HUES64 (cell line): ENCODE data around the gene NIPBL.
"Not testable (repeated sequence)": the region's sequence is repeated elsewhere in the genome, so short reads cannot be mapped to it uniquely, and the experiment has no call there.

Experiments used
- H3K27ac ChIP-seq: 2 replicates; pipeline ENCODE4 v1.7.0; 2013; ENCODE audit warnings: low read depth, low read length, inconsistent platforms
- H3K27me3 ChIP-seq: 2 replicates; pipeline ENCODE4 v1.6.1; 2013; ENCODE audit warnings: mild to moderate bottlenecking, low read length; ENCODE audit not compliant: insufficient read depth
- H3K36me3 ChIP-seq: 2 replicates; pipeline ENCODE4 v1.6.1; 2013; ENCODE audit warnings: mild to moderate bottlenecking, low read length; ENCODE audit not compliant: insufficient read depth
- H3K4me1 ChIP-seq: 2 replicates; pipeline ENCODE4 v1.6.1; 2013; ENCODE audit warnings: mild to moderate bottlenecking, low read length, moderate library complexity; ENCODE audit not compliant: insufficient read depth
- H3K4me3 ChIP-seq: 2 replicates; pipeline ENCODE4 v1.5.1; 2013; ENCODE audit warnings: mild to moderate bottlenecking, low read length, moderate library complexity
- H3K9ac ChIP-seq: 2 replicates; pipeline ENCODE4 v1.6.1; 2013; ENCODE audit warnings: mild to moderate bottlenecking, low read depth, low read length
- H3K9me3 ChIP-seq: 2 replicates; pipeline ENCODE4 v1.6.1; 2013; ENCODE audit warnings: low read depth, low read length; ENCODE audit not compliant: insufficient read depth
- WGBS: fragments of 150-250, 120-280 bp; methylation state at CpG from one replicate; pipeline ENCODE4 v1.1.7; 2013; ENCODE audit warnings: missing lambda C conversion rate; 5-methylcytosine and 5-hydroxymethylcytosine counted together

Gene NIPBL

DNA sequence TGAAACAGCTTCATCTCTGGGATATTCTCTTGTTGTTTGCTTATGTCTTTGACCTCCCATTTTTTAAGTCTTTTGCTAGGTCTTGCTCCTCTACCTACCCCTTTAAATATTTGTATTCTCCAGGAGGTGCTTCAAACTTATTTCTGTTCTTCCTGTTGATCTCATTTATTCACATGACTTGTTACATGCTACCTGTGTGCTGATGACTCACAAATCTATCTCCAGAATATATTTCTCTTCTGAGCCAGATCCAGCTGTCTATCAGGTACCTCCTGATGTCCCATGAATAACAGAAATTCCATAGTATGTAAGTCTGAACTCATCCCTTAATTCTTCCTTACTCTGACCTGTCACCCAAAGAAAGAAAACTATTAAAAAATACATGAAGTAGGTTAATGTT lies 11.0 kb downstream of the NIPBL start:
- Histone ChIP-seq H3K4me1 (no peaks in the 10 kb centered on the region; the same call in 1 of the 2 replicates), H3K27me3 (no peaks in the 10 kb centered on the region), H3K27ac (no peak overlapping the region), H3K4me3 (no peak overlapping the region), H3K9me3 (no peaks in the 10 kb centered on the region), H3K36me3 (no peaks in the 10 kb centered on the region), H3K9ac (no peak overlapping the region)

GRCh38 chr5:36888303-36888702 lies 11.7 kb downstream of the NIPBL start:
- no peak overlapping the region for H3K9ac ChIP-seq
- H3K4me3 ChIP-seq = no peak overlapping the region
- no peaks in the 10 kb centered on the region for H3K27me3 ChIP-seq
- H3K9me3 ChIP-seq = no peaks in the 10 kb centered on the region
- H3K27ac ChIP-seq = no peak overlapping the region
- no peaks in the 10 kb centered on the region for H3K36me3 ChIP-seq
- H3K4me1 ChIP-seq = no peaks in the 10 kb centered on the region; the same call in 1 of the 2 replicates

DNA sequence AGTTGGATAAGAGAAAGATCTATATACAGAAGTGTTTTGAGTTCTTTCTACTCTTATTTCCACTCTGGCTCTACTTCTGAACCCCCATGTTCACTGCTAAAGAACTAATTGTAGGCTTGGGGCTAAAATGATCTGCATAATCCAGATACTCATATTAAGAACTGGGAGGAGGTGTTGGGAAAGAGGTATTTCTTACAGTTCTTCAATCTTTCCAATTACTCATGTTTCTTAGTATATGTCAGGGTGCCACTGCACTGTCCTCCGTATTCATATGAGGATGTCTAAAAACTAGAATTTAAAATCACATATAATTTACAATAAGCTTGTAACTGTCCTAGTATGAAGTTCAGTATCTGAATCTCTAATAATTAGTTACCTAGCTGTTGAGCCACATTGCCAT lies 12.7 kb downstream of the NIPBL start:
- Histone ChIP-seq H3K27ac (no peak overlapping the region), H3K4me3 (no peak overlapping the region), H3K27me3 (no peaks in the 10 kb centered on the region), H3K9me3 (no peaks in the 10 kb centered on the region), H3K4me1 (no peaks in the 10 kb centered on the region), H3K36me3 (no peaks in the 10 kb centered on the region), H3K9ac (no peak overlapping the region)
- no CpG with 5 or more reads among the region's 1 CpG for WGBS

GRCh38 chr5:36891266-36891665 lies 14.7 kb downstream of the NIPBL start:
- H3K9me3 ChIP-seq = no peaks in the 10 kb centered on the region
- no peak overlapping the region for H3K27ac ChIP-seq
- no peak overlapping the region for H3K9ac ChIP-seq
- no peaks in the 10 kb centered on the region for H3K27me3 ChIP-seq
- H3K4me3 ChIP-seq = no peak overlapping the region
- H3K4me1 ChIP-seq = no peaks in the 10 kb centered on the region
- 96% methylated on average over 1 of the region's 1 CpG for WGBS
- H3K36me3 ChIP-seq = no peaks in the 10 kb centered on the region

DNA sequence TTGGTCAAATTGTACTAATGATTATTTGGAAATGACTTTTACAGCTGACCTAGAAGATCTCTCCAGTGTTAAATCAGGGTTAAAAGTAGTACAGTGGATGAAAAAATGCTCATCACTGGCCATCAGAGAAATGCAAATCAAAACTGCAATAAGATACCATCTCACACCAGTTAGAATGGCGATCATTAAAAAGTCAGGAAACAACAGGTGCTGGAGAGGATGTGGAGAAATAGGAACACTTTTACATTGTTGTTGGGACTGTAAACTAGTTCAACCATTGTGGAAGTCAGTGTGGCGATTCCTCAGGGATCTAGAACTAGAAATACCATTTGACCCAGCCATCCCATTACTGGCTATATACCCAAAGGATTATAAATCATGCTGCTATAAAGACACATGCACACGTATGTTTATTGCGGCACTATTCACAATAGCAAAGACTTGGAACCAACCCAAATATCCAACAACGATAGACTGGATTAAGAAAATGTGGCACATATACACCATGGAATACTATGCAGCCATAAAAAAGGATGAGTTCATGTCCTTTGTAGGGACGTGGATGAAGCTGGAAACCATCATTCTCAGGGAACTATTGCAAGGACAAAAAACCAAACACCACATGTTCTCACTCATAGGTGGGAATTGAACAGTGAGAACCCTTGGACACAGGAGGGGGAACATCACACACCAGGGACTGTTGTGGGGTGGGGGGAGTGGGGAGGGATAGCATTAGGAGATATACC lies 15.7 kb downstream of the NIPBL start:
- not testable (repeated sequence) for H3K4me3 ChIP-seq, H3K27me3 ChIP-seq, H3K36me3 ChIP-seq, H3K4me1 ChIP-seq, H3K9me3 ChIP-seq, H3K27ac ChIP-seq, H3K9ac ChIP-seq
- no CpG with 5 or more reads among the region's 6 CpGs for WGBS

- 93% methylated on average over 1 of the region's 1 CpG for WGBS
- peaks cover 4% of the 10 kb centered on the region; the same call in 1 of the 2 replicates for H3K4me1 ChIP-seq
- H3K4me3 ChIP-seq = no peak overlapping the region
- H3K27ac ChIP-seq = no peak overlapping the region
- no peaks in the 10 kb centered on the region for H3K36me3 ChIP-seq
- H3K9ac ChIP-seq = no peak overlapping the region
- H3K9me3 ChIP-seq = no peaks in the 10 kb centered on the region
- H3K27me3 ChIP-seq = no peaks in the 10 kb centered on the region
Measured at GRCh38 chr5:36894954-36895353, 18.4 kb downstream of the NIPBL start.

DNA sequence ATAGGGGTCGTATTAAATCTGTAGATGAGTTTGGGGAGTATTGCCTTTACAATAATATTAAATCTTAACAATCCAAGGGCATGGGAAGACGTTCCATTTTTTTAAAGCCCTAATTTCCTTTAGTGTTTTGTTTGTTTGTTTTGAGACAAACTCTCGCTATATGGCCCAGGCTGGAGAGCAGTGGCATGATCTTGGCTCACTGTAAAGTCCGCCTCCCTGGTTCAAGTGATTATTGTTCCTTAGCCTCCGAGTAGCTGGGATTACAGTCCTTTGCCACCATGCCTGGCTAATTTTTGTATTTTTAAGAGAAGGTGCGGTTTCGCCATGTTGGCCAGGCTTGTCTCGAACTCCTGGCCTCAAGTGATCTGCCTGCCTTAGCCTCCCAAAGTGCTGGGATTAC lies 19.9 kb downstream of the NIPBL start:
- 96% methylated on average over 7 of the region's 8 CpGs for WGBS
- H3K4me3 ChIP-seq = no peak overlapping the region
- H3K27me3 ChIP-seq = no peaks in the 10 kb centered on the region
- no peak overlapping the region for H3K9ac ChIP-seq
- H3K4me1 ChIP-seq = peaks cover 4% of the 10 kb centered on the region; the same call in 1 of the 2 replicates
- H3K9me3 ChIP-seq = no peaks in the 10 kb centered on the region
- no peak overlapping the region for H3K27ac ChIP-seq
- H3K36me3 ChIP-seq = no peaks in the 10 kb centered on the region

- no peak overlapping the region for H3K27ac ChIP-seq
- H3K36me3 ChIP-seq = no peaks in the 10 kb centered on the region
- peaks cover 4% of the 10 kb centered on the region; the same call in 1 of the 2 replicates for H3K4me1 ChIP-seq
- H3K9me3 ChIP-seq = no peaks in the 10 kb centered on the region
- 96% methylated on average over 1 of the region's 1 CpG for WGBS
- no peak overlapping the region for H3K4me3 ChIP-seq
- H3K9ac ChIP-seq = no peak overlapping the region
- no peaks in the 10 kb centered on the region for H3K27me3 ChIP-seq
Measured at GRCh38 chr5:36897616-36898015, 21.0 kb downstream of the NIPBL start.

DNA sequence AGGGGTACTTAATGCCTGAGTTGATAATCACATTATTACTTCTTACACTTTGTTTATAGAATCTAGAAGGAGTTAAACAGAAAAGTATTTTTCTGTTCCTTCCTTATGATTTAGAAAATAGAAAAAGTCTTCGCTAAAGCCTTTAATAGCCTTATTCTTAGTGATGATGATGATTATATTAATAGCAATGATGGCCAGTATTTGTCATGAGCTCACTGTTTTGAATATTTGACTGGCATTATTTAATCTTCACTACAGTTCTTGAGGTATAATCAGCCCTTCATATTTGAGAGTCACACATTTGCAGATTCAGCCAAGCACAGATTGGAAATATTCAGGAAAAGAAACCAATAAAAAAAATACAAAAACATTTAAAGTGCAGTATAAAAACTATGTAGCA lies 23.3 kb downstream of the NIPBL start:
- peaks cover 4% of the 10 kb centered on the region; the same call in 1 of the 2 replicates for H3K4me1 ChIP-seq
- no peaks in the 10 kb centered on the region for H3K36me3 ChIP-seq
- H3K9ac ChIP-seq = no peak overlapping the region
- no peak overlapping the region for H3K4me3 ChIP-seq
- no peak overlapping the region for H3K27ac ChIP-seq
- 89% methylated on average over 1 of the region's 1 CpG for WGBS
- H3K9me3 ChIP-seq = no peaks in the 10 kb centered on the region
- H3K27me3 ChIP-seq = no peaks in the 10 kb centered on the region

GRCh38 chr5:36900283-36900682 lies 23.7 kb downstream of the NIPBL start:
- Histone ChIP-seq H3K27me3 (no peaks in the 10 kb centered on the region), H3K4me1 (peaks cover 4% of the 10 kb centered on the region; the same call in 1 of the 2 replicates), H3K27ac (no peak overlapping the region), H3K4me3 (no peak overlapping the region), H3K36me3 (no peaks in the 10 kb centered on the region), H3K9ac (no peak overlapping the region), H3K9me3 (no peaks in the 10 kb centered on the region)
- WGBS = 100% methylated on average over 1 of the region's 2 CpGs

DNA sequence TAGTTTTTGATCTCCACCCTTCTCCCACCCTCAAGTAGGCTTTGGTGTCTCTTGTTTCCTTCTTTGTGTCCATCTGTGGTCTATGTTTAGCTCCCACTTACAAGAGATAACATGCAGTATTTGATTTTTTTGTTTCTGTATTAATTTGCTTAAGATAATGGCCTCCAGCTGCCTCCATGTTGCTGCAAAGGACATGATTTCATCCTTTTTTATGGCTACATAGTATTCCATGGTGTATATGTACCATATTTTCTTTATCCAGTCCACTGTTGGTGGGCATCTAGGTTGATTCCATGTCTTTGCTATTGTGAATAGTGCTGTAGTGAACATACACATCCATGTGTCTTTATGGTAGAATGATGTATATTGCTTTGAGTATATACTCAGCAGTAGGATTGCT lies 24.5 kb downstream of the NIPBL start:
- H3K9me3 ChIP-seq, H3K4me3 ChIP-seq, H3K27ac ChIP-seq, H3K4me1 ChIP-seq, H3K27me3 ChIP-seq, H3K9ac ChIP-seq, H3K36me3 ChIP-seq: not testable (repeated sequence)

- no peak overlapping the region for H3K4me3 ChIP-seq
- H3K27me3 ChIP-seq = no peaks in the 10 kb centered on the region
- no peaks in the 10 kb centered on the region for H3K9me3 ChIP-seq
- 90% methylated on average over 3 of the region's 3 CpGs for WGBS
- peaks cover 4% of the 10 kb centered on the region; the same call in 1 of the 2 replicates for H3K4me1 ChIP-seq
- H3K9ac ChIP-seq = no peak overlapping the region
- H3K36me3 ChIP-seq = no peaks in the 10 kb centered on the region
- H3K27ac ChIP-seq = no peak overlapping the region
Measured at GRCh38 chr5:36901856-36902255, 25.3 kb downstream of the NIPBL start.
